ENCODE data around the gene RALY.

The RALY gene

GRCh38 chr20:34084227-34084923 lies 90.7 kb downstream of the RALY start:
- DNase-seq, result no peak

GRCh38 chr20:34085544-34086040 lies 91.9 kb downstream of the RALY start:
- DNase-seq, result no peak

- DNase-seq, result no peak
Observed at GRCh38 chr20:34088305-34089174, 94.8 kb downstream of the RALY start.

- no peak for DNase-seq
Observed at GRCh38 chr20:34089175-34089479, 95.4 kb downstream of the RALY start.

GRCh38 chr20:34089655-34090345 lies 96.1 kb downstream of the RALY start:
- no peak for DNase-seq

GRCh38 chr20:34090645-34091044 lies 96.9 kb downstream of the RALY start:
- no peak for DNase-seq

- DNase-seq, result no peak
Observed at GRCh38 chr20:34091637-34092200, 98.0 kb downstream of the RALY start.

- DNase-seq, result no peak
Observed at GRCh38 chr20:34093895-34094294, 100.2 kb downstream of the RALY start.

GRCh38 chr20:34095825-34096224 lies 102.1 kb downstream of the RALY start:
- DNase-seq, result no peak

- no peak for DNase-seq
Observed at GRCh38 chr20:34096699-34097444, 103.2 kb downstream of the RALY start.

- DNase-seq, result no peak
Observed at GRCh38 chr20:34098570-34098969, 104.9 kb downstream of the RALY start.

- no peak for DNase-seq
Observed at GRCh38 chr20:34099675-34100074, 106.0 kb downstream of the RALY start.

- no peak for DNase-seq
Observed at GRCh38 chr20:34100576-34100975, 106.9 kb downstream of the RALY start.

- no peak for DNase-seq
Observed at GRCh38 chr20:34102342-34102741, 108.6 kb downstream of the RALY start.

- DNase-seq, result no peak
Observed at GRCh38 chr20:34104059-34104458, 110.3 kb downstream of the RALY start.

- DNase-seq, result no peak
Observed at GRCh38 chr20:34105978-34106675, 112.4 kb downstream of the RALY start.

- no peak for DNase-seq
Observed at GRCh38 chr20:34108616-34109174, 115.0 kb downstream of the RALY start.

GRCh38 chr20:34109442-34109841 lies 115.7 kb downstream of the RALY start:
- no peak for DNase-seq

GRCh38 chr20:34110025-34110744 lies 116.5 kb downstream of the RALY start:
- DNase-seq, result no peak

GRCh38 chr20:34110745-34111641 lies 117.3 kb downstream of the RALY start:
- DNase-seq, result no peak

All from cortex of kidney (tissue), 1 donor.